Hematopoietic multipotent progenitor cell treated with erythropoietin and hydrocortisone succinate and interleukin-3 and kit ligand, for 17 days (in vitro differentiated cells): Measurements from ENCODE around the gene NFIX.

Source experiments
- DNase-seq: peaks from one replicate; pipeline ENCODE4 v3.0.0-alpha.2; 2015; ENCODE audit warnings: low spot score

NFIX gene

GRCh38 chr19:13022111-13022858, 27.0 kb downstream of the NFIX start:
- DNase-seq, result no peak

- peak; percentile 75 for DNase-seq
Measured at GRCh38 chr19:13022859-13023636, 27.8 kb downstream of the NFIX start.

DNA sequence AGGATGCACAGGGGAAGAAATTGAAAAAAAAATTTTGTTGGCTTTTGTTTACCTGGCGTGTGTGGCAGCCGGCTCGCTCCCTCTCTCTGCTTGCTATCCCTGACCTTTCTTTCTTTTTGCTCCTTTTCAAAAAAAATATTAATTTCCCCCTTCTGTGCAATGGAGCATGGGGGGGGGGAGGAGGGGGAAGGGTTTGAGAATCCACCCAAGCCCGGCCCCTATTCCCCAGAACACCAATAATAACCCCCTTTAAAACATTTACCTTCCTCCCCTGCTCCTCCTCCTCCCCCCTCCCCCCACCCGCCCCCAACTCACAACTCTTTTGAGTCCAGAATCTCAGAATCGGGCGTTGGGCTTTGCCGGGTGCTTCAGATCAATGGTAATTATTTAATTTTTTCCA, 28.4 kb downstream of the NFIX start:
- DNase-seq, result no peak

GRCh38 chr19:13024126-13024950, 29.1 kb downstream of the NFIX start:
- no peak for DNase-seq

DNA sequence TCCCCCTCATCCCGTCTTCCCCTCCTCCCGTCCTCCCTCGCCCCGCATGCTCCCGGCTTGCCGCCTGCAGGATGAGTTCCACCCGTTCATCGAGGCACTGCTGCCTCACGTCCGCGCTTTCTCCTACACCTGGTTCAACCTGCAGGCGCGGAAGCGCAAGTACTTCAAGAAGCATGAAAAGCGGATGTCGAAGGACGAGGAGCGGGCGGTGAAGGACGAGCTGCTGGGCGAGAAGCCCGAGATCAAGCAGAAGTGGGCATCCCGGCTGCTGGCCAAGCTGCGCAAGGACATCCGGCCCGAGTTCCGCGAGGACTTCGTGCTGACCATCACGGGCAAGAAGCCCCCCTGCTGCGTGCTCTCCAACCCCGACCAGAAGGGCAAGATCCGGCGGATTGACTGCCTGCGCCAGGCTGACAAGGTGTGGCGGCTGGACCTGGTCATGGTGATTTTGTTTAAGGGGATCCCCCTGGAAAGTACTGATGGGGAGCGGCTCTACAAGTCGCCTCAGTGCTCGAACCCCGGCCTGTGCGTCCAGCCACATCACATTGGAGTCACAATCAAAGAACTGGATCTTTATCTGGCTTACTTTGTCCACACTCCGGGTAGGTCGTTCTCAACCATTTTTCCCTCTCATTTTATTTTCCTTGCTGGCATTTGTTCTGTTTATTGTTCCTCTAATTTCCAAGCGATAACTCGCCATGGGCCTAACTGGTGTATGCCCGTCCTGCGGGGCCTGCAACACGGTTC, 29.8 kb downstream of the NFIX start:
- no peak for DNase-seq

DNA sequence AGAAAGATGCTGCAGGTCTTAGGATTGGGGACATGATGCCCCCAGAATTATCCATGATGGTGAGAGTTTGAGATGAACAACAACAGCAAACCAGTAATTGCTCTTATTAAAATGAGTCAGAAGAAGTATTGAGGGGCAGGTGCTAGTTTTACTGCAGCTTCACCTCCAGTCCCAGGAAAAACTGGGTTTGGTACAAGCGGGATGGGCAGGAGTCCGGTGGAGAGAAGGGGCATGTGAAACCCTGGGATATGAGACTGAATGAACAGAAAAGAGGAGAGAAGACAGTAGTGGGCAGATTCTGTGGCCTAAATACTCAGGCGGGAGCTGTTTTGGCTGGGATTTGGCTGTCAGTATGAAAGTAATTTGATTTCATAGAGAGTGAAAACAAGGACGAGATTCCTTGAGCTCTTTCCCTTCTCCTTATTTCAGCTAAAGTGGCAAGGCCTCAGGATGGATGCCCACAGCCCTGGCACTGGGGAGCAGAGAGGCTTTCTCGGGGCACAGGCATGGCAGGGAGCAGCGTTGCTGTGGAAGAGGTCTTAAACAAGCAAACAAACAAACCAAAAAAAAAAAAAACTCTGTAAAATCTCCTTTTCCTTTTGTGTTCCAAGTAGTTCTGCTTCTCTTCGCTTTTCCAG, 30.7 kb downstream of the NFIX start:
- DNase-seq, result no peak

GRCh38 chr19:13026462-13027370, 31.4 kb downstream of the NFIX start:
- DNase-seq, result no peak

DNA sequence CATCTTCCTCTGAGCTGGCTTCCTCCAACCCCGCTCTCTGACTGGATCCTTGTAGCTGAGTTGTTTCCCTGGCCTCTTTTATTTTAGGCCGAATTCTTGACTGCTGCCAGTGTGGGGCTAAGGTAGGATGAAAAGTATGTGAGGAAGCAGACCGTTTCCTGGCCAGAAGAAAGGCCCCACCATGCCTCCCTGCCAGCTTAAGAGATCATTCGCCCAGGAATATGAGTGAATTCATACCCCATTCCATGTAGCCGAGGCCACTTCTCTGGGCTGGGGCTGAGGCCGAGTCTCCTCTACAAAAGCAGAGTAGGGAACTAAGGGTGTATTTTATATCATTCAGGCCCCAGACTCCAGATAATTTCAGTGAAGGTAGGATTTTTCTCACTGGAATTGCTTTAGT, 32.3 kb downstream of the NFIX start:
- no peak for DNase-seq

DNA sequence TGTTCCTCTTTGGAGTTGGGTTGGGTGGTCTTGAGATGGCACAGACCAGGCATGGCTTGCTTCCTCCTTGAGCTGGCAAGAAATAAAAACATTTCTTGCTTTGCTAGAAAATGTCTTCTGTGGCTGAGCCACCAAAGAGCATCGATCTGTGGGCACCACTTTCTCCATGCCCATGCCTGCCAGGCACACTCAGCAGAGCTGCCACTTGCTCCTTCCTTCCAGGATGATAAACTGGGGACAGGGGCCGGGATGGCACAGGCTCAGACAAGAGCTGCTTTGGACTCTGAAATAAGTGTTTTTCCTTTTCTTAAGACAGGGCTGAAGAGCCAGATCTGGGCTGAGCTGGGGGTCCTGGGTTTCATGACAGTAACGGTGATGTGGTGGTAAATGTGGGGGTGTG, 32.8 kb downstream of the NFIX start:
- DNase-seq, result no peak

GRCh38 chr19:13029301-13029880, 34.1 kb downstream of the NFIX start:
- no peak for DNase-seq

- DNase-seq, result peak; percentile 68
Measured at GRCh38 chr19:13029893-13030292, 34.6 kb downstream of the NFIX start.

GRCh38 chr19:13031917-13032623, 36.8 kb downstream of the NFIX start:
- no peak for DNase-seq

- DNase-seq, result no peak
Measured at GRCh38 chr19:13032837-13033236, 37.6 kb downstream of the NFIX start.

GRCh38 chr19:13033244-13033643, 38.0 kb downstream of the NFIX start:
- peak; percentile 69 for DNase-seq

GRCh38 chr19:13033819-13034611, 38.7 kb downstream of the NFIX start:
- peak; percentile 87 for DNase-seq

- DNase-seq, result no peak
Measured at GRCh38 chr19:13034636-13035035, 39.4 kb downstream of the NFIX start.

DNA sequence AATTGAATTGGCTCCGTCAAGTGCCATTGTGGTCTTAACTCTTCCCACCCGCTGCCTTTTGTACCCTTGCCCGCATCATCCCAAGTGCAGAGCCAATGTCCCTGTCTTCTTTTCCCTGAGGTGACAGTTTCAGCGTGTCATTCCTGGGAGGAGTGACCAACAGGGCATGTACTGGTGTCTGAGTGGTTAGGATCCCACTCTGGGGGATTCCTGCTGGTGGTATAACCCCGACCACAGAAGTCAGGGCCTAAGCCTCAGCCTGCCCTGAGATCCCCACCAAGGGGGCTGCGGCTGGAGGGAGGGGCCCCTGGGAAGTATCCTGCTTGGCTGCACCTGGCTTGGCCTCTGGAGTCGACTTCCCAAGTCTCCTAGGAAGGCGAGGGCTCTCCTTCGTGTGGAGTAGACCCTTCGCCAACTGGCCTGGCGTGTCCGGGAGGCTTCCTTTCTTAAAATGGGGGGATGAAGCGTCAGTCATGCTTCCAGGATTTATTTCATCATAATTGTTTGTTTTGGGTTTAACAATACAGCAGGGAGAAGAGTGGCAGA, 40.6 kb downstream of the NFIX start:
- no peak for DNase-seq

DNA sequence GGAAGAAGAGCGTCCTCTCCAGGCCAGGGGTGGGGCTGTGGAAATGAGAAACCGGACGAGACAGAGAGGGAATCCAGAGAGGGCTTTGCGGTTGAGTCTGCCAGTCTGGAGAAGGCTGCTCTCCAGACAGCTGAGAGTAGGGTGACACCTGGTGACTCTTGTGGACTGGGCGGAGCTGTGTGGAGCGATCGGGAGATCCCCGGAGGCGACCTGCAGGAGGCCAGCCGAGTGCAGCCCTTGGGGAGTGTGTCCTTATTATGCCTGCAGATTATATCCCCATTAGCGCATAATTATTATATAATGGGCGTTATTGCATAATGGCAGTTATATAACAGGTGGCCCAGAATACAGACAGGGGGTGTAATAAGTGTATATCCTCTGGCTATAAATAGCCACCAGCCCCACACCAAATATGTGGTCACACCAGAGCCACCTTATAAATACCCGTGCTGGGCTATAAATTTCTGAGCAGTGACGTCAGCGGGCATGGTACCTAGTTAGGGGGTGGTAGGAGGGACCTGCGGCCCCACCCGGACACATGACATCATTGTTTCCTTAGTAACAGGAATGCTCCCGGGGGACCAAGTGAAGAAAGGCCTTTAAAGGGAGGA, 41.2 kb downstream of the NFIX start:
- no peak for DNase-seq
